GM19397 (cell line): ENCODE measurements around the gene IL25.

ENCODE experiments used
- ATAC-seq: cut with Tn5 transposase; IDR thresholded peaks from one replicate; pipeline ENCODE4 v1.9.1; 2021; ENCODE audit warnings: mild to moderate bottlenecking, moderate library complexity; ENCODE audit not compliant: unreplicated experiment

The IL25 gene

GRCh38 chr14:23352506-23353432 lies 19.8 kb upstream of the IL25 start, which contains the start of gene SLC22A17:
TSS of gene SLC22A17 (minus strand) at chr14:23352887.
- ATAC-seq = no peak

GRCh38 chr14:23353433-23353780 lies 19.2 kb upstream of the IL25 start:
- no peak for ATAC-seq

- ATAC-seq = no peak
Observed at GRCh38 chr14:23354990-23355389, 17.6 kb upstream of the IL25 start.

- ATAC-seq = no peak
Observed at GRCh38 chr14:23355871-23356435, 16.7 kb upstream of the IL25 start.

GRCh38 chr14:23356662-23357061 lies 15.9 kb upstream of the IL25 start:
- no peak for ATAC-seq

GRCh38 chr14:23357261-23357660 lies 15.3 kb upstream of the IL25 start:
- no peak for ATAC-seq

- no peak for ATAC-seq
Observed at GRCh38 chr14:23358042-23358441, 14.6 kb upstream of the IL25 start.

GRCh38 chr14:23358553-23359166 lies 13.9 kb upstream of the IL25 start:
- no peak for ATAC-seq

- ATAC-seq = no peak
Observed at GRCh38 chr14:23359167-23359626, 13.4 kb upstream of the IL25 start.

GRCh38 chr14:23359722-23360447 lies 12.7 kb upstream of the IL25 start:
- no peak for ATAC-seq

GRCh38 chr14:23360496-23360895 lies 12.1 kb upstream of the IL25 start:
- ATAC-seq = no peak

- ATAC-seq = no peak
Observed at GRCh38 chr14:23361320-23361719, 11.3 kb upstream of the IL25 start.

GRCh38 chr14:23361763-23362162 lies 10.8 kb upstream of the IL25 start:
- ATAC-seq = no peak

GRCh38 chr14:23362200-23362599 lies 10.4 kb upstream of the IL25 start:
- ATAC-seq = no peak

- no peak for ATAC-seq
Observed at GRCh38 chr14:23364164-23365035, 8.2 kb upstream of the IL25 start.

GRCh38 chr14:23365036-23365731 lies 7.4 kb upstream of the IL25 start, which contains the start of gene EFS:
TSS of gene EFS (minus strand) at chr14:23365172. CDS start at chr14:23365025, 147 bp downstream.
- no peak for ATAC-seq

GRCh38 chr14:23365732-23366425 lies 6.7 kb upstream of the IL25 start:
- no peak for ATAC-seq

GRCh38 chr14:23366426-23366921 lies 6.1 kb upstream of the IL25 start:
- no peak for ATAC-seq

GRCh38 chr14:23370221-23370620 lies 2.4 kb upstream of the IL25 start:
- ATAC-seq = no peak
